C4-2B (cell line): ENCODE results near the gene COL23A1.
"Not testable (repeated sequence)": the region's sequence is repeated elsewhere in the genome, so short reads cannot be mapped to it uniquely, and the experiment has no call there.

ENCODE experiments used
- CTCF ChIP-seq: fragments of 450-650 bp; conservative IDR thresholded peaks from 2 replicates; pipeline ENCODE4 v1.5.1; 2017; ENCODE audit warnings: mild to moderate bottlenecking
- ZFX ChIP-seq: fragments of 450-650 bp; IDR thresholded peaks from 2 replicates; pipeline ENCODE4 v1.6.1; 2017

- not testable (repeated sequence) for TF ChIP-seq CTCF, ZFX
Measured at GRCh38 chr5:178302321-178302720, 287.9 kb downstream of the COL23A1 start.
